Measurements from ENCODE around the gene ABAT. TPM values are rescaled to one million over a fixed set of nuclear protein-coding genes. Genes with fewer than 3 reads are reported as not detected.
"Not testable (repeated sequence)": the region's sequence is repeated elsewhere in the genome, so short reads cannot be mapped to it uniquely, and the experiment has no call there.

The ABAT gene
- total and polyA plus RNA-seq, 4 experiments from 2014 or later: 2.8 to 10.8 (median 6.5) TPM

DNA sequence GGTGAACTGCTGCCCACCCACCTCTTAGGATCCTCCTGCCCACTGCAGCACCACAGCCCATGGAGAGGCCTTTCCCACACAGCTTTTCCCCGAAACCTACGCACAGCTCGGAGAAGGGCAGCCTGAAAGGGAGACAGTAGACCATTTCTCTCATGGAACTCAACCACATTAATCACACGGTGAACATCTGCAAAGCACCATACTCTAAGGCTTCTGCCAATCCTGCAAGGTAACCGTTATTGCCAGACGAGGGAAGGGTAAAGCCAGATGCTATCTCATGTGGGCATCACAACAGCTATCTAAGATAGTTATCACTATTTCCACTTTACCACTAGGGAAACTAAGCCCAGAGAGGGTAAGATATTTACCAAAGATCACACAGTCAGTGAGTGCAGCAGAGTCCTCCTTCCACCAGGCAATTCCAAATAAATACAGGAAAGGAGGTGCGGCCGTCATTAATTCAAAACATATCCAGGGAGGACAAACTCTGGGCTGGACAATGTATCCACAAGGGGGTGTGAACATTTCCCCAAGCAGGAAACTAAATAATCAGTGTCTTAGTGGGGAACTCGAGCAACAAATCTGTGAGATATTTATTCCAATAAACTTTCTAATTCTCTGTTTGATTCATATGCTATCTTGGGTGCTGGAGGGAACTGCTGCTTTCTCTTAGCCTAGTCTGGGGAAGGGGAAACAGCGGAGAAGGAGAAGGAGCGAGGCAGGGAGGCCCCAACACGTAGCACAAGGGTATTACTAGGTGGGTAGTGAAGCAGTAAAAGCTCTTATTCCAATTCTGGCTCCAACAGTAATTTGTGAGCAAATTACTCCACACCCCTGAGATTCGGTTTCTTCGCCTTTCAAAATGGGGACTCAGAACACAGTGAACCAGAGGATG lies 122.3 kb downstream of the ABAT start:
- peak overlapping the region; percentile 93 to 98 (median 95) for H3K4me3 Mint-ChIP-seq
- no peaks in the 10 kb centered on the region for H3K27me3 ChIP-seq (ENCODE audit: insufficient read depth, low read length)
- H3K4me1 Mint-ChIP-seq: peaks cover 25 to 51% (median 34%) of the 10 kb centered on the region in 4 donors
- no peak for DNase-seq
- peaks cover under 1% of the 10 kb centered on the region for H3K36me3 ChIP-seq (ENCODE audit: insufficient read depth, low read length)
- no peaks in the 10 kb centered on the region for H3K27me3 Mint-ChIP-seq
- intact Hi-C loops (cut with micrococcal nuclease): loop anchor here (1.0 kb wide), 5 partner anchors 72 to 295 kb away; partner anchors contain the start of genes ABAT, HAPSTR1 and METTL22
- no peaks in the 10 kb centered on the region for H3K9me3 ChIP-seq (ENCODE audit: control insufficient read depth in 1 of 2, low read length in 2 of 2)
- peak overlapping the region; percentile 81 for H3K27ac ChIP-seq (ENCODE audit: low read depth, low read length)
- H3K4me3 ChIP-seq (ENCODE audit: low read length in 2 of 2): peak overlapping the region; percentile 73 to 97
- ChIA-PET POLR2A (ENCODE audit: partially characterized antibody) (interaction anchor here (0.7 to 3.3 kb wide), 9 partner anchors 10 to 306 kb away, joined by 3 to 32 read pairs (median 4); partner anchors contain the start of genes ABAT, CARHSP1 and HAPSTR1), CTCF (ENCODE audit: partially characterized antibody) (interaction anchor here (1.2 to 2.3 kb wide), 2 partner anchors 83 to 166 kb away, joined by 4 to 11 read pairs; no protein-coding TSS in a partner anchor)
- peak overlapping the region; percentile 88 to 97 (median 94) for H3K27ac Mint-ChIP-seq
- H3K4me1 ChIP-seq (ENCODE audit: insufficient read depth, low read length): peaks cover 44% of the 10 kb centered on the region
- H3K9me3 Mint-ChIP-seq: peaks cover 0 to 2% (median 0%) of the 10 kb centered on the region in 8 donors
- H3K36me3 Mint-ChIP-seq: peaks cover 3 to 25% of the 10 kb centered on the region in 2 donors

DNA sequence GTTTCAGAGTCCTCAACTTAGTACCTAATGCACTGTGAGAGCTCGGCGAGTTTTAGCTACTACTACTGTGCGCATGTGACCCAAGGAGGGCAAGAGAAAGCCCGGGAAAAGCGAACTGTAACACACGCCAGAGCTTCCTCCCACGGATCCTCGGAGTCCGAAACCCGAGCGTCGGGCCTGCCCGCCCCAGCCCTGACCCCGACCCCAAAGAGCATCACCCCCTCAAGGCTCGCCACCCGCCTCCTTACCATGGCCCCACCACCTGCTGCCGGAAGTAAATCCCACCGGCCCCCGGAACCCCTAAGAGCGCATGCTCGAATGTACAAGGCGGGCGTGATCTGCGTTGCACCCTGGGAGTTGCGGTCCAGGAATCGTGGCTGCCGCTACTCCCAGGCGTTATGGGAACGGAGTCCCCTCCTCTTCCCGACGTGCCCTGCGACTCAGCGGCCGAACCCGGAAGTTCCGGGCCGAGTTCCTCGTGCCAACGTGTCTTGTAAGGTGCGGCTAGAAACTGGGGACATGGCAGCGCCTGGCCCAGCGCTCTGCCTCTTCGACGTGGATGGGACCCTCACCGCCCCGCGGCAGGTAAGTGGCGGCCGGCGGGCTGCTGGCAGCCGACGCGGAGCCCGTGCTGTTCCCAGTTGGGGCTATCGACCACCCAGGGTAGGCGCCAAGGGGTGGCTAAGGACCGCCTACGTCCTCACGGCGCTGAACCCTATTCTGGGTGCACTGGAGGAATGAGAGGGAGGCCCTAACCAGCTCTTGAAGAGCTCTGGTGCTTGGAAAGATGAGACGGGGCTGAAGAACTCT lies 123.2 kb downstream of the ABAT start, which contains the start of the genes PMM2 and TMEM186:
Gene PMM2 (plus strand): TSS at position 476 of the 810 bp plus-strand sequence. CDS start 44 bp downstream, at position 520.
Gene TMEM186 (minus strand): TSS at position 276 of the 810 bp plus-strand sequence. CDS start 25 bp downstream, at position 251.
- peak; percentile 93 to 97 (median 94) for DNase-seq
- peaks cover 44% of the 10 kb centered on the region for H3K4me1 ChIP-seq (ENCODE audit: insufficient read depth, low read length)
- peaks cover 0 to 2% (median 0%) of the 10 kb centered on the region in 8 donors for H3K9me3 Mint-ChIP-seq
- H3K36me3 Mint-ChIP-seq: peaks cover 8 to 32% of the 10 kb centered on the region in 2 donors
- no peaks in the 10 kb centered on the region for H3K27me3 Mint-ChIP-seq
- no peaks in the 10 kb centered on the region for H3K9me3 ChIP-seq (ENCODE audit: control insufficient read depth in 1 of 2, low read length in 2 of 2)
- peak within 1 kb of the TSS; percentile 93 to 98 (median 95) for H3K4me3 Mint-ChIP-seq
- ChIA-PET CTCF (ENCODE audit: partially characterized antibody) (interaction anchor here (1.2 to 2.3 kb wide), 2 partner anchors 82 to 165 kb away, joined by 4 to 11 read pairs; no protein-coding TSS in a partner anchor), POLR2A (ENCODE audit: partially characterized antibody) (interaction anchor here (0.7 to 3.3 kb wide), 9 partner anchors 9 to 305 kb away, joined by 3 to 32 read pairs (median 4); partner anchors contain the start of genes ABAT, CARHSP1 and HAPSTR1)
- H3K36me3 ChIP-seq (ENCODE audit: insufficient read depth, low read length): peaks cover 8% of the 10 kb centered on the region
- peak within 1 kb of the TSS; percentile 73 to 97 for H3K4me3 ChIP-seq (ENCODE audit: low read length in 2 of 2)
- peaks cover 24 to 55% (median 33%) of the 10 kb centered on the region in 4 donors for H3K4me1 Mint-ChIP-seq
- peak within 1 kb of the TSS; percentile 88 to 97 (median 94) for H3K27ac Mint-ChIP-seq
- H3K27ac ChIP-seq (ENCODE audit: low read depth, low read length): peak within 1 kb of the TSS; percentile 81
- H3K27me3 ChIP-seq (ENCODE audit: insufficient read depth, low read length): no peaks in the 10 kb centered on the region
- intact Hi-C loops (cut with micrococcal nuclease): loop anchor here (1.0 kb wide), 5 partner anchors 71 to 294 kb away; partner anchors contain the start of genes ABAT, HAPSTR1 and METTL22

DNA sequence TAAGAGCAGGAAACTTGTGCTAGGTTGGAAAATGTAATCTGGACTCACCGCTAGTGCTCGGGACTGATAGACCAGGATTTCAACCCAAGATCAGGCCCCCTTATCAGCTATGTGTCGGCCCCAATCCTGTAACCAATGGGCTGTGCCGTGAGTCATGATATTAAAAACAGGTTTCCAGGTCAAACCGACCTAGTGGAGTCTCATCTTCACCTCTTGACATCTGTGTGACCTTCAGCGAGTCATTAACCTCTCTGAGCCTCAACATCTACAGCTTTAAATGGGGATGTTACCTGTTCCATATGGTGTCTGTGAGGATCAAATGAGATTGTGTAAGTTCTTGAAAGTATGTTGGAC lies 123.7 kb downstream of the ABAT start:
- H3K27ac Mint-ChIP-seq: peak overlapping the region; percentile 88 to 97 (median 94)
- ChIA-PET POLR2A (ENCODE audit: partially characterized antibody) (interaction anchor here (1.2 to 3.3 kb wide), 4 partner anchors 70 to 305 kb away, joined by 3 to 32 read pairs (median 8); partner anchors contain the start of genes CARHSP1 and HAPSTR1), CTCF (ENCODE audit: partially characterized antibody) (interaction anchor here (2.3 kb wide), 1 partner anchor 82 kb away, joined by 11 read pairs; no protein-coding TSS in a partner anchor)
- H3K4me1 Mint-ChIP-seq: peaks cover 23 to 57% (median 34%) of the 10 kb centered on the region in 4 donors
- Histone ChIP-seq H3K4me3 (ENCODE audit: low read length in 2 of 2) (peak overlapping the region; percentile 73 to 97), H3K36me3 (ENCODE audit: insufficient read depth, low read length) (peaks cover 14% of the 10 kb centered on the region), H3K9me3 (ENCODE audit: control insufficient read depth in 1 of 2, low read length in 2 of 2) (no peaks in the 10 kb centered on the region), H3K27ac (ENCODE audit: low read depth, low read length) (peak overlapping the region; percentile 81), H3K4me1 (ENCODE audit: insufficient read depth, low read length) (peaks cover 44% of the 10 kb centered on the region), H3K27me3 (ENCODE audit: insufficient read depth, low read length) (no peaks in the 10 kb centered on the region)
- intact Hi-C loops (cut with micrococcal nuclease): no loop called here
- peak overlapping the region; percentile 93 to 98 (median 95) for H3K4me3 Mint-ChIP-seq
- no peaks in the 10 kb centered on the region for H3K27me3 Mint-ChIP-seq
- H3K36me3 Mint-ChIP-seq: peaks cover 13 to 36% of the 10 kb centered on the region in 2 donors
- DNase-seq: peak in 1 of 5 donors; percentile 53
- peaks cover 0 to 2% (median 0%) of the 10 kb centered on the region in 8 donors for H3K9me3 Mint-ChIP-seq

DNA sequence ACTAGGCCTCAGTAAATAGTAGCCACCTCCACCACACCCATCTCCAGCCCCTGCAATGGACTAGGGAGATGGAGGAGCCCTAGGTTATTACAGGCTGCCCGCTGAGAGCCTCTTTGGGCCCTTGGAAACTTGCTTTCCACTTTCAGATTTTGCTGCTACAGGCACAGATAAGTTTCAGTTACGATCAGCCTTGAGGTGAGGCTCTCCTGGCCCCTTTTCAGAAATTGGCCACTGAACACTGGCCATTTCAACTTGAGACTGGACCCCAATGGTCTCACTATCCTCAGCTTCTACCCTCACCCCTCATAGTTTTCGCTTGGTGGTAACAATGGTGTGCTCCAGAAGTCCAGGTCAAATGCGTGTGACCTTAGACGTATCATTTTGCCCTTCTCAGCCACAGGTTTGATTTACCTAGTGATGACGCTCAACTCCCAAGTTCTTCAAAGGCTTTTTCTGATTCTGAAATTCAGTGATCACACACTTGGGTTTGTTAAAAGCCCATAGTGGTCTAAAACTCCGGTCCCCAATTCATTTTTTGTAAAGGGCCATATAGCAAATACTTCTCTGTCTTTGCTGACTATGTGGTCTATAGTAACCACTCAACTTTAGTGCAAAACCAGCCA lies 124.2 kb downstream of the ABAT start:
- H3K9me3 Mint-ChIP-seq: peaks cover 0 to 2% (median 0%) of the 10 kb centered on the region in 8 donors
- H3K27me3 Mint-ChIP-seq: no peaks in the 10 kb centered on the region
- ChIA-PET POLR2A (ENCODE audit: partially characterized antibody) (interaction anchor here (2.1 to 3.3 kb wide), 2 partner anchors 70 to 293 kb away, joined by 14 to 32 read pairs; partner anchors contain the start of genes CARHSP1 and HAPSTR1), CTCF (ENCODE audit: partially characterized antibody) (no interaction called here)
- peak overlapping the region; percentile 93 to 98 (median 95) for H3K4me3 Mint-ChIP-seq
- H3K4me1 ChIP-seq (ENCODE audit: insufficient read depth, low read length): peaks cover 44% of the 10 kb centered on the region
- H3K36me3 ChIP-seq (ENCODE audit: insufficient read depth, low read length): peaks cover 16% of the 10 kb centered on the region
- no peak for DNase-seq
- intact Hi-C loops (cut with micrococcal nuclease): no loop called here
- no peaks in the 10 kb centered on the region for H3K27me3 ChIP-seq (ENCODE audit: insufficient read depth, low read length)
- no peaks in the 10 kb centered on the region for H3K9me3 ChIP-seq (ENCODE audit: control insufficient read depth in 1 of 2, low read length in 2 of 2)
- peaks cover 16 to 39% of the 10 kb centered on the region in 2 donors for H3K36me3 Mint-ChIP-seq
- peaks cover 23 to 60% (median 37%) of the 10 kb centered on the region in 4 donors for H3K4me1 Mint-ChIP-seq
- H3K27ac Mint-ChIP-seq: peak overlapping the region; percentile 69 to 97 (median 94)
- H3K4me3 ChIP-seq (ENCODE audit: low read length in 2 of 2): peak overlapping the region; percentile 73 to 97
- peak overlapping the region; percentile 81 for H3K27ac ChIP-seq (ENCODE audit: low read depth, low read length)

DNA sequence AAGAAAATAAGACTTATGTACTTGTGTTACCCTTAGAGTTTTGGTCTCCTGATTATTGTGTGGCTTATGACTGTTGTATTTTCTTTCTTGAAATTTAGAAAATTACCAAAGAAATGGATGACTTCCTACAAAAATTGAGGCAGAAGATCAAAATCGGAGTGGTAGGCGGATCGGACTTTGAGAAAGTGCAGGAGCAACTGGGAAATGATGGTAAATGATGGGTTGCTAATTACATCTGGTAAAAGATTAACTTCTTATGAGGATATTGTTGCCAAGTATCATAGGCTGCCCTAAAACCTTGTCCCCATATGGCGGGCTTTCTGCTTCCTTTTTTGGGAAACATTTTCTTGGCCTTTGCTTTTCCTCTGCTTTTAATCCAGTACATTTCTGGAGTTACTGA lies 127.3 kb downstream of the ABAT start:
- POLR2A ChIA-PET (ENCODE audit: partially characterized antibody): no interaction called here
- no peak overlapping the region for H3K4me3 ChIP-seq (ENCODE audit: low read length in 2 of 2)
- peaks cover 25 to 54% of the 10 kb centered on the region in 2 donors for H3K36me3 Mint-ChIP-seq
- peaks cover 33% of the 10 kb centered on the region for H3K36me3 ChIP-seq (ENCODE audit: insufficient read depth, low read length)
- H3K27me3 ChIP-seq (ENCODE audit: insufficient read depth, low read length): no peaks in the 10 kb centered on the region
- no peaks in the 10 kb centered on the region for H3K9me3 ChIP-seq (ENCODE audit: control insufficient read depth in 1 of 2, low read length in 2 of 2)
- peaks cover 18 to 41% (median 27%) of the 10 kb centered on the region in 4 donors for H3K4me1 Mint-ChIP-seq
- H3K9me3 Mint-ChIP-seq: peaks cover 0 to 2% (median 0%) of the 10 kb centered on the region in 8 donors
- H3K27ac ChIP-seq (ENCODE audit: low read depth, low read length): no peak overlapping the region
- intact Hi-C loops (cut with micrococcal nuclease): no loop called here
- no peak for DNase-seq
- H3K27ac Mint-ChIP-seq: no peak overlapping the region
- CTCF ChIA-PET (ENCODE audit: partially characterized antibody): interaction anchor here (0.9 kb wide), 1 partner anchor 295 kb away, joined by 4 read pairs; no protein-coding TSS in a partner anchor
- H3K4me3 Mint-ChIP-seq: no peak overlapping the region
- H3K27me3 Mint-ChIP-seq: no peaks in the 10 kb centered on the region
- peaks cover 32% of the 10 kb centered on the region for H3K4me1 ChIP-seq (ENCODE audit: insufficient read depth, low read length)

DNA sequence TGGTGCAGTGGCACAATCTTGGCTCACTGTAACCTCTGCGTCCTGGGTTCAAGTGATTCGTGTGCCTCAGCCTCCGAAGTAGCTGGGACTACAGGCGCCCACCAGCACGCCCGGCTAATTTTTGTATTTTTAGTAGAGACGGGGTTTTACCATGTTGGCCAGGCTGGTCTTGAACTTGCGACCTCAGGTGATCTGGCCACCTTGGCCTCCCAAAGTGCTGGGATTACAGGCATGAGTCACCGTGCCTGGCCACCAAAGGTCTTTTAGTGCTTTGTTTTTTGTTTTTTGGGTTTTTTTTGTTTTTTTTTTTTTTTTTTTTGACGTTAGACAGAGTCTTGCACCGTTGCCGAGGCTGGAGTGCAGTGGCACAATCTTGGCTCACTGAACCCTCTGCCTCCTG lies 129.3 kb downstream of the ABAT start:
- peaks cover 38 to 61% of the 10 kb centered on the region in 2 donors for H3K36me3 Mint-ChIP-seq
- H3K4me1 ChIP-seq (ENCODE audit: insufficient read depth, low read length): peaks cover 15% of the 10 kb centered on the region
- H3K27ac ChIP-seq (ENCODE audit: low read depth, low read length); H3K4me3 Mint-ChIP-seq; H3K27me3 ChIP-seq (ENCODE audit: insufficient read depth, low read length); H3K27me3 Mint-ChIP-seq; H3K27ac Mint-ChIP-seq; DNase-seq; H3K9me3 ChIP-seq (ENCODE audit: control insufficient read depth in 1 of 2, low read length in 2 of 2); H3K4me3 ChIP-seq (ENCODE audit: low read length in 2 of 2); H3K9me3 Mint-ChIP-seq; POLR2A ChIA-PET (ENCODE audit: partially characterized antibody); intact Hi-C loops (cut with micrococcal nuclease): not testable (repeated sequence)
- H3K36me3 ChIP-seq (ENCODE audit: insufficient read depth, low read length): peaks cover 49% of the 10 kb centered on the region
- peaks cover 9 to 21% (median 16%) of the 10 kb centered on the region in 4 donors for H3K4me1 Mint-ChIP-seq
- CTCF ChIA-PET (ENCODE audit: partially characterized antibody): interaction anchor here (0.6 kb wide), 1 partner anchor 367 kb away, joined by 3 read pairs; no protein-coding TSS in a partner anchor
